Measurements from ENCODE around the gene SETDB2.

DNA sequence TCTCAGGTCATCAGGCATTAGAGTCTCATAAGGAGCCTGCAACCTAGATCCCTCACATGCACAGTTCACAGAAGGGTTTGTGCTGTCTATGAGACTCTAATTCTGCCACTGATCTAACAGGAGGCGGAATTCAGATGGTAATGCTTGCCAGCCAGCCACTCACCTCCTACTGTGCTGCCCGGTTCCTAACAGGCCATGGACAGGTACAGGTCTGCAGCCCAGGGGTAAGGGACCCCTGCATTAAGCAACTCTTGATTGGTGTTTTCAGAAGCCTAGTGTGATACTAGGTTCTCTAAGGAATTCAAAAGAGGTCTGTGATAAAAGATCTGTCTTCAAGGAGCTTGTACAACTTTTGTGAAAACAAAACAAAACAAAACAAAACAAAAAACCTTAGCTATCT is 31.3 kb upstream of the SETDB2 start:
- TF ChIP-seq POLR2AphosphoS5 (IDR thresholded peaks at IDR 0.05; ENCODE audit: borderline replicate concordance, low read depth, low read length) (no peak), FOXP2 (optimal IDR thresholded peaks at IDR 0.05; ENCODE audit: control extremely low read depth, extremely low read length, insufficient read depth) (no peak), EZH2 (IDR thresholded peaks at IDR 0.05) (no peak)
